SK-N-MC (cell line): ENCODE data around the gene PDLIM7.

Source experiments
- DNase-seq: peaks from one replicate; pipeline ENCODE4 v3.0.0-alpha.2; 2011; ENCODE audit warnings: low read depth, low spot score
- H3K27ac ChIP-seq: fragments of 200-600 bp; sonication (generic); 2 replicates; pipeline ENCODE4 v1.5.1; 2016; ENCODE audit warnings: mixed run types
- H3K36me3 ChIP-seq: fragments of 200-600 bp; sonication (generic); 2 replicates; pipeline ENCODE4 v1.6.1; 2017; ENCODE audit warnings: antibody characterized with exemption, low read length, mixed read lengths; ENCODE audit not compliant: insufficient read depth
- H3K4me3 ChIP-seq: fragments of 200-600 bp; sonication (generic); 2 replicates; pipeline ENCODE4 v1.5.1; 2016
- H3K9ac ChIP-seq: fragments of 200-600 bp; sonication (generic); 2 replicates; pipeline ENCODE4 v1.8.0; 2017; ENCODE audit warnings: mixed run types, mixed read lengths; ENCODE audit not compliant: insufficient read length
- H3K9me3 ChIP-seq: fragments of 200-600 bp; sonication (generic); 2 replicates; pipeline ENCODE4 v1.6.1; 2017; ENCODE audit warnings: low read depth, mild to moderate bottlenecking, antibody characterized with exemption, low read length, moderate library complexity, mixed read lengths
- EZH2 ChIP-seq: fragments of 200-600 bp; sonication (generic); IDR thresholded peaks from one replicate; pipeline ENCODE4 v1.6.1; 2017; ENCODE audit warnings: antibody characterized with exemption
- FOXP2 ChIP-seq: optimal IDR thresholded peaks from 2 replicates; pipeline ENCODE3; 2011; ENCODE audit warnings: mild to moderate bottlenecking, moderate library complexity; ENCODE audit not compliant: insufficient read depth; ENCODE audit errors: extremely low read length, control extremely low read depth
- POLR2AphosphoS5 ChIP-seq: IDR thresholded peaks from 2 replicates; pipeline ENCODE4 v1.6.1; 2012; ENCODE audit warnings: mild to moderate bottlenecking, low read depth, low read length, borderline replicate concordance

The PDLIM7 gene

DNA sequence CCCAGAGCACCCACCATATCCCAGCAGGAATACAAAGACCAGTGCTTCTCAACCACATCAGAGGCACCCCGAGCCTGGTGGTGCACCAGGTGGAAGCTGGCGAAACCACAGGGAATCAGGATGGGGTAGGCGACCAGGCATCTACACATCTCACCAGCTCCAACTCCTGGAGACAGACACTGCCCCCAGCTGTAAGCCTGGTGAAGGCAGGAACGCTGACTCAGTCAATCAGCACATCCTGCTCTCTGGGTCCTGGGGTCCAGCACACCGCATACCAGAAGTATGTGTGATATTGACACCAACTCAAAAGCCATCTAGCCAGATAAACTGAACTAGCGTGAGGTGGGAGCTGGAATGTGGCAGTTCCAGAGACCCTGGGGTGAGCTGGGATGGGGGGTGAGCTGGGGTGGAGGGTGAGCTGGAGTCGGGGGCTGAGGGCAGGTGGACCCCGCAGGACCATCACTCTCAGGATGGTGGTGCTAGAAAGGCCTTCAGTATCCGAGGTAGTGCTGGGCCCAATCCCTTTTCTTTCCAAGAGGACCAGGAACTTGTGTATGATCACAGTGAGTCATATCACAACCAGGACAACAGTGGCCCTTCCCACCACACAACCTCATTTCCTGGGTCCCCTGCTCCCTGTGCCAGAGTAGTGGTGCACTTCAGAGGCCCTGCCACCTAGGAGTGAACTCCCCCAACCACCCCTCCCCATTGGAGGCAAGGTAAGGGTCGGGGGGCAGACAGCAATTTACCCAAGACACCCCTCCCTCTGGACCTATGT lies 26.5 kb downstream of the PDLIM7 start:
- Histone ChIP-seq H3K36me3 (peaks cover 65% of the 10 kb centered on the region), H3K9ac (no peak overlapping the region), H3K4me3 (peak overlapping the region; percentile 96; the same call in 1 of the 2 replicates), H3K9me3 (no peaks in the 10 kb centered on the region), H3K27ac (no peak overlapping the region)
- TF ChIP-seq FOXP2 = no peak
- no peak for TF ChIP-seq EZH2
- no peak for TF ChIP-seq POLR2AphosphoS5
- DNase-seq = no peak

DNA sequence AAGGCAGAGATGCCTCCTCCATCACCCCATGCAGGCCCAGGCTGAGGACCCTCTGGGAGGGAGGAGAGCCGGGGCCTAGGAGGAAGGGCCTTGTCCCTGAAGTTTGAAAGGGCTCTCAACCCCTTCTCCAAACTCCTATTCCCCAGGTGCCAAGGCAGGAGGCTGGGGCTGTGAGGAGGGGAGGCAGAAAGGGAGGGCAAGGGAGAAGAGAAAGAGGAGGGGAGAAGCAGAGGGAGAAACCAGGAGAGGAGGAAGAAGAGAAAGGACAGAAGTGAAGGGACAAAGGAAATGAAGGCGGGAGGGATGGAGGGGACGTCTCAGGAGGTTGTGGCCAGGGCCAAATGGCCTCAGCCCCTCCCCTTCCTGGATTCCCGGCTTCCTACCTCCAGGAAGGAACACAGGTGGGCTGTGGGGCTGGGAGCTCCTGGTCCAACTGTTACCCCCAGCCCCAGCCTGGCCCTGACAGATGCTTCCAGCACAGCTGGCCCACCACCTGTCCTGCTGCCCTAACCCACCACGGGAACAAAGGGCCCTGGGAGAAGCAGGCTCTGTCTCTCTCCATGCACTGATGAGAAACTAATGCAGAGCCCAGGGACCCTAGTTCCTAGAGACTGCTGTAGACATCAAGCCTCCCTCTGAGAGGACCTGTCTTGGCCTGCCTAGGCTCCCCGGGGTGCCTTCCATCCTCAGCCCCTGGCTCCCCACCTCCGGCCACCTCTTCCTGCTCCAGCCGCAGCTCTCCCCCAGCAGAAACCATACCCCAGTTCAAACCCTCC lies 27.5 kb downstream of the PDLIM7 start:
- TF ChIP-seq FOXP2 (no peak), EZH2 (no peak), POLR2AphosphoS5 (no peak)
- Histone ChIP-seq H3K4me3 (no peak overlapping the region), H3K27ac (no peak overlapping the region), H3K9ac (no peak overlapping the region), H3K9me3 (no peaks in the 10 kb centered on the region), H3K36me3 (peaks cover 75% of the 10 kb centered on the region)
- no peak for DNase-seq

DNA sequence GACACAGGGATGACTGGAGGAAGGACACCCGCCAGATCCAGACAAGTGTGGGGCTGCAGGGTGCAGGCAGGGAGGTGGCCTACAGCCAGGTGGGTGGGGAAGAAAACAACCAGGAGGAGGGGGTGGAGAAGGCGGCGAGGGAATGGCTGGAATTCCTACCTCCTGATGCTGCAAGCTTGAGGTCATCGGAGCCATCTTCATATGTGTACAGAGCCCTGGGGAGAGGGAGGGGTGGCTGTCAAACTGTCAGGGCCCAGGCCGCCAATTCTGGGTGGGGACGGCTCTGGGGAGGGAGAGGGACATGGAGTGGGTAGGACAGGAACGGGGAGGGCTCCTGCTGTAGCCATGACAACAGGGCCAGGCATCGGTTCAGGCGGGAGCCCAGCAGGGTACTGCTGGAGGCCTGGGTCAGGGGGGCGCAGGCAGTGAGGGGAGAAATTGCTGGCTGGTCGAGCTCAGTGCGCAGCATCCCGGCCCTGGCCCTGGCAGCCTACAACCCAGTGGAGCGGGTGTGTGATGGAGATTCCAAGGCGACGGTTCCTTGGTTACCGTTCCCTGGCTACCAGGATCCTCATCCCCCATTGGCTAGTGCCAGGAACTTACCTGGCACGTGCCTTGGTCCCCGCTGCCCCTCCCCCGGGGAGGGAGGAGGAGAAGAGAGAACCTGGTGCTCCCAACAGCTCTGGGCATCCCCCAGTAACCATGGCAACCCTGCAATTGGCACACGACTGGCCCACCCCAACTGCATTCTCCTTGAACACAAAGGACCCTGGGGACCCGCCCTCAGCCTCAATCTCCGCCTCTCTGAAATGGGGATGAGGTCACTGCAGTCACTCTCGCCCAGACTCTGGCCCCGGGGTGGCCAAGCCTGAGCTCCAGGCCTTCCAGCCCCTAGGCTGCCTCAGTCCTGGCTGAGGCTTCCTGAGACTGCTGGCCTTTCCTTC lies 28.4 kb downstream of the PDLIM7 start:
- no peak overlapping the region for H3K4me3 ChIP-seq
- DNase-seq = no peak
- TF ChIP-seq EZH2 (no peak), POLR2AphosphoS5 (no peak; the same call in 1 of the 2 replicates), FOXP2 (no peak)
- no peaks in the 10 kb centered on the region for H3K9me3 ChIP-seq
- H3K27ac ChIP-seq = no peak overlapping the region
- H3K36me3 ChIP-seq = peaks cover 76% of the 10 kb centered on the region
- H3K9ac ChIP-seq = no peak overlapping the region

GRCh38 chr5:177468329-177468684 lies 29.1 kb downstream of the PDLIM7 start:
- H3K9me3 ChIP-seq = no peaks in the 10 kb centered on the region
- H3K36me3 ChIP-seq = peaks cover 82% of the 10 kb centered on the region
- H3K9ac ChIP-seq = no peak overlapping the region
- TF ChIP-seq EZH2 = no peak
- TF ChIP-seq FOXP2 = no peak
- TF ChIP-seq POLR2AphosphoS5 = no peak
- H3K27ac ChIP-seq = no peak overlapping the region
- H3K4me3 ChIP-seq = no peak overlapping the region
- DNase-seq = no peak

DNA sequence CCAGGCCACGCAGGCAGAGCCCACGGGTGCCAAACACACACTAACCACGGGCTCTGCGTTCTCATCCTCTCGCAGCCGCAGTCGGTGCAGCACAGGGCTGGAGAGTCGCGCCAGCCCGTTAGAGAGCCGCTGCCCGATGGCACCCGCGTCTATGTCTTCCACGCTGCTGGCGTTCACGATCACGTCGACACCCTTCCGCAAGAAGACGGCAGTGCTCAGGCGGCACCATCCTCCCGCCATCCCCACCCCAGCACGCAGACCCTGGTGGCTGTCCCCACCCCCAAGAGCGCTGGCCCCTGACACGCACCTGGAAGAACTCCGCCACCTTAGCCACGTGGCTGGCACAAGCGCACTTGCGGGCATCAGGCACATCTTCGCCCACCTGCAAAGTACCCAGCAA lies 30.0 kb downstream of the PDLIM7 start:
- Histone ChIP-seq H3K9me3 (no peaks in the 10 kb centered on the region), H3K36me3 (peaks cover 89% of the 10 kb centered on the region), H3K9ac (no peak overlapping the region), H3K27ac (no peak overlapping the region), H3K4me3 (no peak overlapping the region)
- no peak for DNase-seq
- no peak for TF ChIP-seq FOXP2
- no peak for TF ChIP-seq EZH2
- TF ChIP-seq POLR2AphosphoS5 = no peak

- Histone ChIP-seq H3K9me3 (no peaks in the 10 kb centered on the region), H3K4me3 (no peak overlapping the region), H3K9ac (no peak overlapping the region), H3K27ac (no peak overlapping the region), H3K36me3 (peaks cover 87% of the 10 kb centered on the region)
- TF ChIP-seq EZH2 = no peak
- TF ChIP-seq POLR2AphosphoS5 = no peak
- TF ChIP-seq FOXP2 = no peak
- no peak for DNase-seq
Observed at GRCh38 chr5:177466861-177467260, 30.5 kb downstream of the PDLIM7 start.

DNA sequence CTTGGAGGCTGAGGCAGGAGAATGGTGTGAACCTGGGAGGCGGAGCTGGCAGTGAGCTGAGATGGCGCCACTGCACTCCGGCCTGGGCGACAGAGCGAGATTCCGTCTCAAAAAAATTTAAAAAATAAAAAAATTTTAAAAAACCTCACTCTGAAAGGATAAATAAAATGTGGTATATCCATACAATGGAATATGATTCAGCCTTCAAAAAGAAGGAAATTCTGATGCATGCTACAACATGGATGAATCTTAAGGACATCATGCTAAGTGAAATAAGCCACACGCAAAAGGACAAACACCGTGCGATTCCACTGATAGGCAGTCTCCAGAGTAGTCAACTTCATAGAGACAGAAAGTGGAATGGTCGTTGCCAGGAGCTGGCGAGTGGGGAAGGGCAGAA lies 32.4 kb downstream of the PDLIM7 start:
- no peak overlapping the region for H3K4me3 ChIP-seq
- DNase-seq = no peak
- no peaks in the 10 kb centered on the region for H3K9me3 ChIP-seq
- peaks cover 81% of the 10 kb centered on the region for H3K36me3 ChIP-seq
- no peak overlapping the region for H3K27ac ChIP-seq
- H3K9ac ChIP-seq = no peak overlapping the region
- TF ChIP-seq EZH2 (no peak), POLR2AphosphoS5 (no peak), FOXP2 (no peak)
